NCI-H1048 (cell line): ENCODE measurements around the gene SDK2.

Source experiments
- DNase-seq: peaks from one replicate; lab custom pipeline; 2025; lab: John Stamatoyannopoulos, UW

SDK2 gene

GRCh38 chr17:73360961-73361761 lies 283.1 kb downstream of the SDK2 start:
- no peak for DNase-seq

- DNase-seq = no peak
These were observed 284.2 kb downstream of the SDK2 start for GRCh38 chr17:73359987-73360410.

GRCh38 chr17:73359352-73359751 lies 284.9 kb downstream of the SDK2 start:
- no peak for DNase-seq

GRCh38 chr17:73358668-73359067 lies 285.6 kb downstream of the SDK2 start:
- DNase-seq = no peak

GRCh38 chr17:73357981-73358380 lies 286.3 kb downstream of the SDK2 start:
- no peak for DNase-seq

GRCh38 chr17:73357318-73357717 lies 286.9 kb downstream of the SDK2 start:
- no peak for DNase-seq

GRCh38 chr17:73356561-73357170 lies 287.6 kb downstream of the SDK2 start:
- DNase-seq = no peak

- DNase-seq = no peak
These were observed 289.6 kb downstream of the SDK2 start for GRCh38 chr17:73354423-73355284.

- DNase-seq = no peak
These were observed 292.0 kb downstream of the SDK2 start for GRCh38 chr17:73352261-73352660.

GRCh38 chr17:73351764-73352163 lies 292.5 kb downstream of the SDK2 start:
- no peak for DNase-seq

- DNase-seq = no peak
These were observed 293.4 kb downstream of the SDK2 start for GRCh38 chr17:73350864-73351263.

- DNase-seq = no peak
These were observed 294.6 kb downstream of the SDK2 start for GRCh38 chr17:73349647-73350046.

GRCh38 chr17:73349138-73349537 lies 295.1 kb downstream of the SDK2 start:
- no peak for DNase-seq

- no peak for DNase-seq
These were observed 295.5 kb downstream of the SDK2 start for GRCh38 chr17:73348829-73349095.

- no peak for DNase-seq
These were observed 296.0 kb downstream of the SDK2 start for GRCh38 chr17:73348018-73348828.

GRCh38 chr17:73347351-73347750 lies 296.9 kb downstream of the SDK2 start:
- no peak for DNase-seq

- no peak for DNase-seq
These were observed 297.6 kb downstream of the SDK2 start for GRCh38 chr17:73346501-73347162.

GRCh38 chr17:73343739-73344454 lies 300.3 kb downstream of the SDK2 start:
- DNase-seq = no peak

GRCh38 chr17:73343168-73343634 lies 301.0 kb downstream of the SDK2 start:
- no peak for DNase-seq

GRCh38 chr17:73342541-73343167 lies 301.6 kb downstream of the SDK2 start:
- no peak for DNase-seq
